Naive thymus-derived CD8-positive, alpha-beta T cell (primary cell): ENCODE measurements around the gene POM121. TPM values are rescaled to one million over a fixed set of nuclear protein-coding genes. Genes with fewer than 3 reads are reported as not detected.
"Not testable (repeated sequence)": the region's sequence is repeated elsewhere in the genome, so short reads cannot be mapped to it uniquely, and the experiment has no call there.

ENCODE experiments used
- ATAC-seq, 2 donors: fragments of 150-1000 bp; cut with Tn5 transposase in 1 of 2; sonication (Bioruptor Pico), chemical (Tn5 transposase) in 1 of 2; 1 replicate in 1 of 2; 2 replicates in 1 of 2; pipeline ENCODE4 v1.10.0; 2021; ENCODE audit warnings: mild to moderate bottlenecking in 2 of 2, moderate library complexity in 2 of 2
- POLR2A ChIA-PET: fragments of 350-600 bp; sonication (Branson Sonifier 250); formaldehyde crosslinking; loops from one replicate; lab custom pipeline; 2021; ENCODE audit warnings: antibody characterized with exemption; lab: Charles Lee
- DNase-seq, 10 donors: peaks; one replicate each; pipeline versions ENCODE4 v3.0.0 to v3.0.0-alpha.2; 2020 to 2022
- H3K27ac Mint-ChIP-seq, 10 donors: one replicate each; pipeline ENCODE4 v1.8.0; 2020 to 2022; ENCODE audit warnings: mild to moderate bottlenecking in 10 of 10, mixed read lengths in 10 of 10, moderate library complexity in 4 of 10, inconsistent platforms in 1 of 10
- H3K27me3 Mint-ChIP-seq, 5 donors: one replicate each; pipeline ENCODE4 v1.8.0; 2021 to 2022; ENCODE audit warnings: mixed read lengths in 5 of 5
- H3K36me3 Mint-ChIP-seq, 3 donors: one replicate each; pipeline ENCODE4 v1.8.0; 2020 to 2022; ENCODE audit warnings: mixed read lengths in 3 of 3, mild to moderate bottlenecking in 2 of 3, inconsistent platforms in 1 of 3
- H3K4me1 Mint-ChIP-seq, 4 donors: one replicate each; pipeline ENCODE4 v1.8.0; 2021 to 2022; ENCODE audit warnings: mixed read lengths in 4 of 4
- H3K4me3 Mint-ChIP-seq, 10 donors: one replicate each; pipeline ENCODE4 v1.8.0; 2020 to 2022; ENCODE audit warnings: mild to moderate bottlenecking in 10 of 10, mixed read lengths in 10 of 10, moderate library complexity in 6 of 10, inconsistent platforms in 1 of 10
- H3K9me3 Mint-ChIP-seq, 9 donors: one replicate each; pipeline ENCODE4 v1.8.0; 2020 to 2022; ENCODE audit warnings: mixed read lengths in 9 of 9, mild to moderate bottlenecking in 3 of 9, inconsistent platforms in 1 of 9, moderate library complexity in 1 of 9
- polyA plus RNA-seq, 3 donors: library from polyadenylated mRNA; unstranded; fragments of 300-500 nt; fragmentation: Illumina TruSeq; gene quantifications; one replicate each; pipeline ENCODE4 v1.2.3, GENCODE V29; 2021
- total RNA-seq, 8 experiments: library from RNA in 2 of 8; stranded (reverse) in 2 of 8; gene quantifications; one replicate each; pipeline ENCODE4 v1.2.3 and lab custom pipeline; 2021 to 2026

The POM121 gene
- total and polyA plus RNA-seq, 5 experiments from 2014 or later, result 9.0 to 67.8 (median 18.4) TPM

DNA sequence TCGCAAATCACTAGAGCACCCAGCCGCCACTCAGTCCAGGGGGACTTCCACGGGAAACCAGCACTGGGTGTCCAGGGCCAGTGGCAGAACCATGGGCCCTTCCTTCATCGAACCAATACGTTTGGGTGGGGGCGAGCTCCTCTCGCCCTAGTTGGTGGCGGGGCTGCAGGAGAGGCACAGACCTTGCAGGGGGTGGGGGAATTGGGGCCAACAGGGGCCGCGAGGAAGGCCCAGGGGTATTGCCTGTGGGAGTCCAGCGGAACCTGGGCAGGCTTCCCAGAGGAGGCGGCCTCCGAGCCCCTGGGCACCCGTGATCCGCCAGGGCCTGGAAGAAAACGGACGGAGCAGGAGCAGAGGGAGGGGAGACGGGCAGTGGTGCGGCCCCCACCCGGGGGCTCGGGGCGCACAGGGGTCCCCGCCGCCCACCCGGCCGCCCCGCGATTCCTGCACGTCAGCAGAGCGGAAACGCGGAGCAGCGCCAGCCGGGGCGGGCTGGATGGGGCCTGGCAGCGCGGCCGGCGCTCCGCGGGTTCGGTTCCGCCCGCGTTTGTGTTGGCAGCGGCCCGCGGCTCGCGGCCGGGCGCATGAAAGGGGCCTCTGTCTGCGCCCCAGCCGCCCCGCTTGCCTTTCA is 50.9 kb downstream of the POM121 start:
- H3K27me3 Mint-ChIP-seq, ATAC-seq, H3K27ac Mint-ChIP-seq, POLR2A ChIA-PET, H3K9me3 Mint-ChIP-seq, H3K36me3 Mint-ChIP-seq, H3K4me1 Mint-ChIP-seq, H3K4me3 Mint-ChIP-seq: not testable (repeated sequence)
- peak in 1 of 10 donors; percentile 52 for DNase-seq

- POLR2A ChIA-PET, H3K9me3 Mint-ChIP-seq, H3K4me1 Mint-ChIP-seq, H3K27ac Mint-ChIP-seq, H3K36me3 Mint-ChIP-seq, H3K27me3 Mint-ChIP-seq, H3K4me3 Mint-ChIP-seq, ATAC-seq: not testable (repeated sequence)
- DNase-seq, result peak in 1 of 10 donors; percentile 41
Measured at GRCh38 chr7:72976434-72976833, 51.5 kb downstream of the POM121 start.

- peak in 1 of 10 donors; percentile 27 for DNase-seq
- H3K4me3 Mint-ChIP-seq, H3K4me1 Mint-ChIP-seq, H3K9me3 Mint-ChIP-seq, ATAC-seq, POLR2A ChIA-PET, H3K36me3 Mint-ChIP-seq, H3K27me3 Mint-ChIP-seq, H3K27ac Mint-ChIP-seq: not testable (repeated sequence)
Measured at GRCh38 chr7:72980382-72980781, 55.5 kb downstream of the POM121 start.

GRCh38 chr7:72982084-72982483 is 57.2 kb downstream of the POM121 start:
- H3K9me3 Mint-ChIP-seq, H3K27ac Mint-ChIP-seq, DNase-seq, H3K4me1 Mint-ChIP-seq, H3K4me3 Mint-ChIP-seq, ATAC-seq, H3K27me3 Mint-ChIP-seq, H3K36me3 Mint-ChIP-seq, POLR2A ChIA-PET: not testable (repeated sequence)

- not testable (repeated sequence) for H3K4me3 Mint-ChIP-seq, H3K27ac Mint-ChIP-seq
- ATAC-seq, result peak; percentile 18 to 46
Measured at GRCh38 chr7:72990146-72990913, 65.4 kb downstream of the POM121 start.

GRCh38 chr7:72995484-72995883 is 70.6 kb downstream of the POM121 start:
- POLR2A ChIA-PET, H3K9me3 Mint-ChIP-seq, ATAC-seq, H3K27me3 Mint-ChIP-seq, H3K4me3 Mint-ChIP-seq, H3K36me3 Mint-ChIP-seq, DNase-seq, H3K27ac Mint-ChIP-seq, H3K4me1 Mint-ChIP-seq: not testable (repeated sequence)

More at GRCh38 chr7:72990146-72990913, 65.4 kb downstream of the POM121 start:
- H3K36me3 Mint-ChIP-seq, H3K9me3 Mint-ChIP-seq, H3K4me1 Mint-ChIP-seq, POLR2A ChIA-PET, H3K27me3 Mint-ChIP-seq: not testable (repeated sequence)
- DNase-seq, result peak in 1 of 10 donors; percentile 58

DNA sequence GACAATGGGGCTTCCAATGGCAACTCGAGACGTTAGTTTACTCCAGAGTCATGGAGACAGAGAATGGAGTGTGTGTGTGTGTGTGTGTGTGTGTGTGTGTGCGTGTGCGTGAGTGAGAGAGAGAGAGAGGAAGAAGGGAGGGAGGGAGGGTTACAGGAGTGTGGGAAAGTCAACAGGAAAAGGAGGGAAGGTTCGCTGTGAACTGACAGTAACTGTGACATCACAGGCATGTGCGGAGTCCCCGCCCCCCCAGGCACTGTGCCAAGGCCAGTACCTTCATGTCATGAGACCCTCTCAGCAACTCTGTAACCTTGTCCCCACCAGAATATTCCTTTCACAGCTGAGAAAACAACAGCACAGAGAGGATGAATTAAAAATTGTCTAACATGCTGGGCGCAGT is 72.6 kb downstream of the POM121 start:
- H3K9me3 Mint-ChIP-seq, H3K27me3 Mint-ChIP-seq, ATAC-seq, H3K4me1 Mint-ChIP-seq, H3K36me3 Mint-ChIP-seq, DNase-seq, H3K4me3 Mint-ChIP-seq, POLR2A ChIA-PET: not testable (repeated sequence)
- peak overlapping the region in 1 of 10 donors; percentile 57 for H3K27ac Mint-ChIP-seq

DNA sequence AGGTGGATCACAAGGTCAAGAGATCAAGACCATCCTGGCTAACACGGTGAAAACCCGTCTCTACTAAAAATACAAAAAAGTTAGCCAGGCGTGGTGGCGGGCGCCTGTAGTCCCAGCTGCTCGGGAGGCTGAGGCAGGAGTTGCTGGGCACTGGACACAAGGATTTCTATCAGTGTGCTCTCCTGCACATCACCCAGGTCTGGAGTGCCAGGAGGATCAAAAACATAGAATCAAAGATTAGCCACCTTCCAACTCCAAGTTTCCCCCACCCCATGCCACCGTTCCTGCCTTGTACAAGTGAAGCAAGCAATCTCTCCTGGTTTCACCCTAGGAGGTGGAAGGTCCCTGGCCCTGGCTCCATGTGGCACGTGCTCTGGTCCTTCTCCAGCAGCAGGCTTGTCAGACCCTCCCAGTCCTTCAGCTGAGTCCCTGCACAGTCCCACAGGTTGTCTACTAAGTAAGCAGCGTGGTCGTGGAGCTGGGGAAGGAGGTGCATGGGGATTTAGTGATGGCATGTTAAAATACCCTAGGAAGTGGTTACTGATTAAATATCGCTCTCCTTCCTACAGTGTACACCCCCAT is 73.1 kb downstream of the POM121 start:
- ATAC-seq, H3K27me3 Mint-ChIP-seq, H3K4me3 Mint-ChIP-seq, H3K36me3 Mint-ChIP-seq, POLR2A ChIA-PET, H3K9me3 Mint-ChIP-seq, DNase-seq, H3K4me1 Mint-ChIP-seq, H3K27ac Mint-ChIP-seq: not testable (repeated sequence)

Other genes with a start within 250 kb of the POM121 start
- gene TYW1B, start 96.9 kb upstream of the POM121 start, total RNA-seq, result 1 to 10 TPM; 6.8 to 7.0 TPM
- 1 to 10 TPM in 2 of 3 donors, under 1 TPM in 1; 0.80 to 2.4 (median 1.9) TPM for gene TYW1B, start 96.9 kb upstream of the POM121 start, polyA plus RNA-seq
- gene TRIM74, start 44.4 kb downstream of the POM121 start, total RNA-seq, result 1 to 10 TPM; 8.3 to 9.1 TPM
- gene TRIM74, start 44.4 kb downstream of the POM121 start, polyA plus RNA-seq, result under 1 TPM in 2 of 3 donors, not detected in 1; 0.40 to 0.43 TPM
- not detected for gene SPDYE8, start 104.7 kb downstream of the POM121 start, total RNA-seq
- gene SPDYE8, start 104.7 kb downstream of the POM121 start, polyA plus RNA-seq, result under 1 TPM in 1 of 3 donors, not detected in 2; 0.06 TPM
- gene SPDYE11, start 132.8 kb downstream of the POM121 start, total RNA-seq, result not detected
- under 1 TPM in 2 of 3 donors, not detected in 1; 0.14 to 0.18 TPM for gene SPDYE11, start 132.8 kb downstream of the POM121 start, polyA plus RNA-seq
- gene SPDYE9, start 160.9 kb downstream of the POM121 start, total RNA-seq, result not detected
- gene SPDYE9, start 160.9 kb downstream of the POM121 start, polyA plus RNA-seq, result under 1 TPM in 2 of 3 donors, not detected in 1; 0.14 to 0.18 TPM